Measurements from ENCODE around the gene MORF4L1. TPM values are rescaled to one million over a fixed set of nuclear protein-coding genes. Genes with fewer than 3 reads are reported as not detected.

The MORF4L1 gene
- total RNA-seq, 1 donor, result 456 TPM

DNA sequence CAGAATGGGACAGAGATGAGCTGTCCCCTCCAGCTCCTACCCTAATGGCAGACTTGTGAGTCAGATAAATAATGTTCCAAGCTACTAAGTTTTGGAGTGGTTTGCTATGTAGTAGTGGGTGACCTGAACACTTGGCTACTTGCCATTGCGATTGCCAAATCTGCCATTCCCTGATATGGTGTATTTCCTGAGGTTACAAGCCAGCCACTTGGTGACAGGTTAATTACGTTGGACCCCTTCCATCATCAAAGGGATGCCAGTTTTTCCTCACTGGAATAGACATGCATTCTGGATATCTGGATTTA, 33.6 kb downstream of the MORF4L1 start:
- Histone ChIP-seq H3K4me2 (ENCODE audit: insufficient read depth, low read length) (peak overlapping the region; percentile 59), H3K27me3 (ENCODE audit: insufficient read depth, low read length) (no peaks in the 10 kb centered on the region), H2AFZ (ENCODE audit: low read length) (no peak overlapping the region), H3K36me3 (ENCODE audit: insufficient read depth, low read length) (peaks cover 85% of the 10 kb centered on the region), H3K79me2 (ENCODE audit: insufficient read depth, low read length) (peaks cover 35% of the 10 kb centered on the region), H3K27ac (ENCODE audit: low read depth, low read length) (peak overlapping the region; percentile 85), H4K20me1 (ENCODE audit: insufficient read depth, low read length) (peaks cover 60% of the 10 kb centered on the region), H3K4me1 (ENCODE audit: insufficient read depth, low read length) (peaks cover 47% of the 10 kb centered on the region), H3K9me3 (ENCODE audit: low read depth, low read length) (no peaks in the 10 kb centered on the region), H3K4me3 (ENCODE audit: insufficient read depth, low read length) (no peak overlapping the region)
- DNase-seq (ENCODE audit: insufficient read length, low spot score, missing footprints), result no peak
- TF ChIP-seq, protein P1, sequence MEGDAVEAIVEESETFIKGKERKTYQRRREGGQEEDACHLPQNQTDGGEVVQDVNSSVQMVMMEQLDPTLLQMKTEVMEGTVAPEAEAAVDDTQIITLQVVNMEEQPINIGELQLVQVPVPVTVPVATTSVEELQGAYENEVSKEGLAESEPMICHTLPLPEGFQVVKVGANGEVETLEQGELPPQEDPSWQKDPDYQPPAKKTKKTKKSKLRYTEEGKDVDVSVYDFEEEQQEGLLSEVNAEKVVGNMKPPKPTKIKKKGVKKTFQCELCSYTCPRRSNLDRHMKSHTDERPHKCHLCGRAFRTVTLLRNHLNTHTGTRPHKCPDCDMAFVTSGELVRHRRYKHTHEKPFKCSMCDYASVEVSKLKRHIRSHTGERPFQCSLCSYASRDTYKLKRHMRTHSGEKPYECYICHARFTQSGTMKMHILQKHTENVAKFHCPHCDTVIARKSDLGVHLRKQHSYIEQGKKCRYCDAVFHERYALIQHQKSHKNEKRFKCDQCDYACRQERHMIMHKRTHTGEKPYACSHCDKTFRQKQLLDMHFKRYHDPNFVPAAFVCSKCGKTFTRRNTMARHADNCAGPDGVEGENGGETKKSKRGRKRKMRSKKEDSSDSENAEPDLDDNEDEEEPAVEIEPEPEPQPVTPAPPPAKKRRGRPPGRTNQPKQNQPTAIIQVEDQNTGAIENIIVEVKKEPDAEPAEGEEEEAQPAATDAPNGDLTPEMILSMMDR (IDR thresholded peaks at IDR 0.05; ENCODE audit: extremely low read depth, low read depth, low read length), result no peak

DNA sequence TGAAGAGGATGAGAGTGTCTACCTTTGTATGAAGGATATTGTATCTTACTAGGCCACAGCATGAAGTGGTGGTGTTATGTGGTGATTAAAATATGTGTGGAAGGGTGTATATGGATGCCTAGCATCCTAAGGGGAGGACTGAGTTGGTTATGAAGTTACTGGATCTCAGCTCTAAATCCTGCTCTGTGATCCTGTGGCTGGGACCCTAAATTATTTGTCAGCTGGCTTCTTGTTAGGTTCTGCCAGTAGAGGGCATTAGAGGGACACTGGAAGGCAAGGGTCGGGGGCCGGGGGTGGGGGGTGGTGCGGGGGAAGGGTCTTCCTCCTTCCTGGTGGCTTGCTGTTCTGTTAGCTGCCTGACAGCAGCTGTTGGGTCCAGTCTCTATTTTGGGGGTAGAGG, 34.9 kb downstream of the MORF4L1 start:
- TF ChIP-seq, protein P1 (IDR thresholded peaks at IDR 0.05; ENCODE audit: extremely low read depth, low read depth, low read length), result no peak
- Histone ChIP-seq H3K4me1 (ENCODE audit: insufficient read depth, low read length) (peaks cover 35% of the 10 kb centered on the region), H2AFZ (ENCODE audit: low read length) (no peak overlapping the region), H4K20me1 (ENCODE audit: insufficient read depth, low read length) (peaks cover 55% of the 10 kb centered on the region), H3K4me3 (ENCODE audit: insufficient read depth, low read length) (no peak overlapping the region), H3K27me3 (ENCODE audit: insufficient read depth, low read length) (no peaks in the 10 kb centered on the region), H3K79me2 (ENCODE audit: insufficient read depth, low read length) (peaks cover 40% of the 10 kb centered on the region), H3K9me3 (ENCODE audit: low read depth, low read length) (no peaks in the 10 kb centered on the region), H3K27ac (ENCODE audit: low read depth, low read length) (peak overlapping the region; percentile 85), H3K4me2 (ENCODE audit: insufficient read depth, low read length) (no peak overlapping the region), H3K36me3 (ENCODE audit: insufficient read depth, low read length) (peaks cover 87% of the 10 kb centered on the region)
- DNase-seq (ENCODE audit: insufficient read length, low spot score, missing footprints), result no peak

DNA sequence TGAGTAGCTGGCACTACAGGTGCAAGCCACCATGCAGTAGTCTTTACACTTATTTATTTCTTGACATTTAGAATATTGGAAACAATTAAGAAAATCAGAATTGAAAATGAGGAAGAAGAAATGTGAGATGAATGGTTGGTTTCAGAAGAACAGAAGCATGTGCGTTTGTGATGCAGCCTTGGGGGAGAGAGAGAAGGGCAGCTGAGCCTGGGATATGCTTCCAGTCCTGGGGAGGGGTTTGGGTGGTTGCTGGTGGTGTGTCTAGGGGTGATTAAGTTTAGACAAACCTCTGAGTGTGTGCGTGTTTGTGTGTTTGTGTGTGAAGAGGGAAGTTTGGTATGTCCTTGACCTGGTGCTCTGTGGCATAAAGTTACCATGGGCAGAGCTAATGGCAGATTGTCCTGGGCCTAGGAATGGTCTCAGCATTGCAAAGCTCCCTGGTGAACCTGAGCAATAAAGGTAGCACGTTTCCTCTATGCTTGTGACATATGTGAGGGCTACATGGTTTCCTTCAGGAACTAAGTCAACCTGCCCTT, 36.5 kb downstream of the MORF4L1 start:
- peaks cover 83% of the 10 kb centered on the region for H3K36me3 ChIP-seq (ENCODE audit: insufficient read depth, low read length)
- peaks cover 43% of the 10 kb centered on the region for H3K79me2 ChIP-seq (ENCODE audit: insufficient read depth, low read length)
- no peak overlapping the region for H2AFZ ChIP-seq (ENCODE audit: low read length)
- H3K4me3 ChIP-seq (ENCODE audit: insufficient read depth, low read length), result no peak overlapping the region
- TF ChIP-seq, protein P1 (IDR thresholded peaks at IDR 0.05; ENCODE audit: extremely low read depth, low read depth, low read length), result no peak
- DNase-seq (ENCODE audit: insufficient read length, low spot score, missing footprints), result no peak
- peaks cover 30% of the 10 kb centered on the region for H3K4me1 ChIP-seq (ENCODE audit: insufficient read depth, low read length)
- no peaks in the 10 kb centered on the region for H3K9me3 ChIP-seq (ENCODE audit: low read depth, low read length)
- H3K4me2 ChIP-seq (ENCODE audit: insufficient read depth, low read length), result no peak overlapping the region
- no peaks in the 10 kb centered on the region for H3K27me3 ChIP-seq (ENCODE audit: insufficient read depth, low read length)
- H3K27ac ChIP-seq (ENCODE audit: low read depth, low read length), result no peak overlapping the region
- peaks cover 50% of the 10 kb centered on the region for H4K20me1 ChIP-seq (ENCODE audit: insufficient read depth, low read length)

DNA sequence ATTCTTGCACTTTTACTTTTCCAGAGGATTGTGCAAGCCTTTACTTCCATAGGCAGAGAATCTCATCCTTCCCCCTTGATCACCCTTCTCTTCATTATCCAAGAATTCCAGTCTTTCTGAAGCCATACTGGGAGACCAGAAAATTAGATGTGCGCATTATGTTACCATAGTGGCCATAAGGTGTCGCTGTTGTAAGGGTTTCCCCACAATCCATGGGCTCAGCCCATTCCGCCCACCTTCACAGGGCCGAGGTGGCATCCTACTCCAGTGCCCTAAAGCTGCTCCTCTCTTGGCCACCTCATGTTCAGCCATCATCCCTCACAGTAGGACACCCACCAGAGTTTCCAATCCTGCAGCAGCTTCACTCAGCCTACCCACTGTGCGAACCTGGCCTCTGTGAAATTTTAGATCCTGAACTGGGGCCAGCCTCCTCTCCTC, 37.1 kb downstream of the MORF4L1 start:
- TF ChIP-seq, protein P1 (IDR thresholded peaks at IDR 0.05; ENCODE audit: extremely low read depth, low read depth, low read length), result peak; percentile 80
- Histone ChIP-seq H3K9me3 (ENCODE audit: low read depth, low read length) (no peaks in the 10 kb centered on the region), H3K79me2 (ENCODE audit: insufficient read depth, low read length) (peaks cover 43% of the 10 kb centered on the region), H3K4me3 (ENCODE audit: insufficient read depth, low read length) (no peak overlapping the region), H3K4me2 (ENCODE audit: insufficient read depth, low read length) (no peak overlapping the region), H3K27me3 (ENCODE audit: insufficient read depth, low read length) (no peaks in the 10 kb centered on the region), H2AFZ (ENCODE audit: low read length) (no peak overlapping the region), H3K36me3 (ENCODE audit: insufficient read depth, low read length) (peaks cover 82% of the 10 kb centered on the region), H4K20me1 (ENCODE audit: insufficient read depth, low read length) (peaks cover 50% of the 10 kb centered on the region), H3K27ac (ENCODE audit: low read depth, low read length) (no peak overlapping the region), H3K4me1 (ENCODE audit: insufficient read depth, low read length) (peaks cover 27% of the 10 kb centered on the region)
- DNase-seq (ENCODE audit: insufficient read length, low spot score, missing footprints), result no peak
